Peyer's patch (tissue), 4 donors: ENCODE results near the gene OSBPL3. TPM values are rescaled to one million over a fixed set of nuclear protein-coding genes. Genes with fewer than 3 reads are reported as not detected.
"Not testable (repeated sequence)": the region's sequence is repeated elsewhere in the genome, so short reads cannot be mapped to it uniquely, and the experiment has no call there.

Experiments
- DNase-seq, 3 donors: peaks; one replicate each; pipeline ENCODE4 v3.0.0-alpha.2; 2017 to 2019
- H3K27ac ChIP-seq, 4 donors: fragments of 200-600 bp; sonication (generic); one replicate each; pipeline ENCODE4 v1.5.1; 2016 to 2019
- H3K27me3 ChIP-seq, 2 donors: fragments of 200-600 bp; sonication (generic); one replicate each; pipeline ENCODE4 v1.5.1; 2019
- H3K36me3 ChIP-seq, 3 donors: fragments of 200-600 bp; sonication (generic); one replicate each; pipeline ENCODE4 v1.5.1; 2016 to 2019
- H3K4me1 ChIP-seq, 4 donors: fragments of 200-600 bp; sonication (generic); one replicate each; pipeline ENCODE4 v1.5.1; 2016 to 2019
- H3K4me3 ChIP-seq, 4 donors: fragments of 200-600 bp; sonication (generic); 1 replicate in 3 of 4; 2 replicates in 1 of 4; pipeline ENCODE4 v1.5.1; 2016 to 2019; ENCODE audit warnings: mild to moderate bottlenecking in 1 of 4
- H3K9me3 ChIP-seq, 4 donors: fragments of 200-600 bp; sonication (generic); one replicate each; pipeline ENCODE4 v1.5.1; 2016 to 2019; ENCODE audit warnings: mild to moderate bottlenecking in 1 of 4
- POLR2A ChIP-seq, 2 donors: fragments of 450-650 bp; IDR thresholded peaks; one replicate each; pipeline ENCODE4 v1.5.1; 2017; ENCODE audit warnings: antibody characterized with exemption in 2 of 2, mild to moderate bottlenecking in 2 of 2, moderate library complexity in 2 of 2
- total RNA-seq, 4 donors: library from RNA; depleted of rRNA; stranded (reverse); fragments of >200 nt; gene quantifications; one replicate each; pipeline ENCODE4 v1.1.0, GENCODE V29; 2016
- TF ChIP-seq, protein P1 (sequence below), 6 experiments: fragments of 450-650 bp in 4 of 6; fragments of 200-600 bp in 2 of 6; sonication (generic) in 1 of 6; IDR thresholded peaks; one replicate each; pipeline ENCODE4 v1.5.1; 2017 to 2019; ENCODE audit warnings: antibody characterized with exemption in 6 of 6, mild to moderate bottlenecking in 3 of 6, moderate library complexity in 1 of 6

Gene OSBPL3
- total RNA-seq, 4 donors from 2014 or later = 20.1 to 67.7 (median 22.2) TPM

DNA sequence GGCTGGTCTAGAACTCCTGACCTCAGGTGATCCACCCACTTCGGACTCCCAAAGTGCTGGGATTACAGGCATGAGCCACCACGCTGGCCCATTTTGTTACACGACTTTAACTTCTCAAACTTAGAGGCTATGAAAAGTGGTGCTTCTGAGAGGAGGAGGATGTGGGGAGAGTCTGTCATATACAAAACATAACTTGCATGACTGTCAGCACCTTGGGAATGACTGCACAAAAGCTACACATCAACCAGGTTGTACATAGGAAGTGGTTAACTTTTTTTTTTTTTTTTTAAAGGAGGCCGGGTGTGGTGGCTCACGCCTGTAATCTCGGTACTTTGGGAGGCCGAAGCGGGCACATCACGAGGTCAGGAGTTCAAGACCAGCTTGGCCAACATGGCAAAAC, 179.3 kb downstream of the OSBPL3 start:
- H3K4me3 ChIP-seq = no peak overlapping the region
- H3K4me1 ChIP-seq = no peaks in the 10 kb centered on the region
- peaks cover 0 to 7% (median 0%) of the 10 kb centered on the region in 3 donors for H3K36me3 ChIP-seq
- no peaks in the 10 kb centered on the region for H3K27me3 ChIP-seq
- DNase-seq = no peak
- no peak overlapping the region for H3K27ac ChIP-seq
- TF ChIP-seq, protein P1, sequence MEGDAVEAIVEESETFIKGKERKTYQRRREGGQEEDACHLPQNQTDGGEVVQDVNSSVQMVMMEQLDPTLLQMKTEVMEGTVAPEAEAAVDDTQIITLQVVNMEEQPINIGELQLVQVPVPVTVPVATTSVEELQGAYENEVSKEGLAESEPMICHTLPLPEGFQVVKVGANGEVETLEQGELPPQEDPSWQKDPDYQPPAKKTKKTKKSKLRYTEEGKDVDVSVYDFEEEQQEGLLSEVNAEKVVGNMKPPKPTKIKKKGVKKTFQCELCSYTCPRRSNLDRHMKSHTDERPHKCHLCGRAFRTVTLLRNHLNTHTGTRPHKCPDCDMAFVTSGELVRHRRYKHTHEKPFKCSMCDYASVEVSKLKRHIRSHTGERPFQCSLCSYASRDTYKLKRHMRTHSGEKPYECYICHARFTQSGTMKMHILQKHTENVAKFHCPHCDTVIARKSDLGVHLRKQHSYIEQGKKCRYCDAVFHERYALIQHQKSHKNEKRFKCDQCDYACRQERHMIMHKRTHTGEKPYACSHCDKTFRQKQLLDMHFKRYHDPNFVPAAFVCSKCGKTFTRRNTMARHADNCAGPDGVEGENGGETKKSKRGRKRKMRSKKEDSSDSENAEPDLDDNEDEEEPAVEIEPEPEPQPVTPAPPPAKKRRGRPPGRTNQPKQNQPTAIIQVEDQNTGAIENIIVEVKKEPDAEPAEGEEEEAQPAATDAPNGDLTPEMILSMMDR (IDR thresholded peaks at IDR 0.05) = no peak
- no peak for TF ChIP-seq POLR2A (IDR thresholded peaks at IDR 0.05)
- H3K9me3 ChIP-seq = no peaks in the 10 kb centered on the region

DNA sequence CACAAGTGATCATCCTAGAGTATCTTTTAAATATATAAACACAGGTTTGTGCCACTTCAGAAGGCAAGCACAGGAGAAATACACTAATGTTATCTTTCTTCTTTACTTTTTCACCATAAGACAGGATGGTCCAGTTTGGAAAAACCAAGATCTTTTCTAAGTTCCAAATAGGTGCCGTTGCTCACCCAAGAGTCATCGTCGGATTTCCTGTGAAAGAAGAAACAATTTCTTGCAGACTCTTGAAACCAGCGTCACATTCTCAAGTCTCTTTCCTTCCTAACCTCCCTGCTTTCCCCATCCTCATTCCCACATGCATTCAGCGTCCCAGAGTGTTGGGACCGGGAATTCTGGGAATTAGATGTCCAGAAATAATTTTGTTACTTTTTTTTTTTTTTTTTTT, 179.9 kb downstream of the OSBPL3 start:
- peaks cover 0 to 7% (median 0%) of the 10 kb centered on the region in 3 donors for H3K36me3 ChIP-seq
- no peak for DNase-seq
- TF ChIP-seq, protein P1 (IDR thresholded peaks at IDR 0.05) = no peak
- TF ChIP-seq POLR2A (IDR thresholded peaks at IDR 0.05) = no peak
- no peaks in the 10 kb centered on the region for H3K4me1 ChIP-seq
- no peaks in the 10 kb centered on the region for H3K9me3 ChIP-seq
- H3K27me3 ChIP-seq = no peaks in the 10 kb centered on the region
- H3K27ac ChIP-seq = no peak overlapping the region
- H3K4me3 ChIP-seq = no peak overlapping the region

DNA sequence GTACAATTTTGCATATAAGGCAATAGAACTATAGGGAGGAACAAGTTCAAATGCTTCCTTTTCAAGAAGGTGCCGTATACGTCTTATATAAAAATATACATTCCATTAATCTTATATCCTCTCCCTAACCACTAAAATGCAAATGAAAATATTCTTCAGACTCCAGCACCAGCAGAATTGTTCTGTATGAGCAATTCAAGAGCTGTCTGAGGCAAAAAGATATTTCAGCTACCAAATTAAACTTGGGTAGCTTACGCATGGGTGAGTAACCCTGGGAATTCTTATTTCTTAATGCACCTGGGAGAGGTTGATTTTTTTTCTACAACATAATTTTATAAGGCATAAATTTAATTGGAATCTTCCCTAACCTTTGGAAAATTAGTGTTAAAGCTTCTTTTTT, 180.5 kb downstream of the OSBPL3 start:
- no peaks in the 10 kb centered on the region for H3K4me1 ChIP-seq
- H3K9me3 ChIP-seq = no peaks in the 10 kb centered on the region
- no peak overlapping the region for H3K27ac ChIP-seq
- no peak for DNase-seq
- H3K36me3 ChIP-seq = peaks cover 0 to 7% (median 0%) of the 10 kb centered on the region in 3 donors
- no peak overlapping the region for H3K4me3 ChIP-seq
- no peaks in the 10 kb centered on the region for H3K27me3 ChIP-seq
- TF ChIP-seq POLR2A (IDR thresholded peaks at IDR 0.05) = no peak
- TF ChIP-seq, protein P1 (IDR thresholded peaks at IDR 0.05) = no peak

DNA sequence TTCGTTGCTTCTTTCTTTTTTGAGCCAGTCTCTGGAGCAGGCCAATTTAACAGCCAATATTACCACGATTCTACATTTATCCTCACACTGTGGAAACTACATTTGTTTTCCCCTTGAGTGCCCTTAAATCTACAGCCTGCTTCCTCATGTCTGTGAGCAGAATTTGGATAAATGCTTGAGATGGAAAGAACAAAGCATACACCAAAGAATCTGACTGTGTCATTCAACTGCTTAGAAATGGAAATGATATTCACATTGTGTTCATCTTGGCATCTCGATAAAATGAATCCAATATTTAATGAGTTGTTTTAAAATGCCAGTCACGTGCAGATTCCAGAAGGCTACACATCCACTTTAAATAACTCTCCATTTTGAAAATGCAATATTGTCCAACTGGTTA, 181.7 kb downstream of the OSBPL3 start:
- Histone ChIP-seq H3K4me3 (no peak overlapping the region), H3K4me1 (no peaks in the 10 kb centered on the region), H3K27ac (no peak overlapping the region), H3K9me3 (no peaks in the 10 kb centered on the region), H3K36me3 (no peaks in the 10 kb centered on the region), H3K27me3 (no peaks in the 10 kb centered on the region)
- TF ChIP-seq POLR2A (IDR thresholded peaks at IDR 0.05) = no peak
- TF ChIP-seq, protein P1 (IDR thresholded peaks at IDR 0.05) = no peak
- DNase-seq = no peak

DNA sequence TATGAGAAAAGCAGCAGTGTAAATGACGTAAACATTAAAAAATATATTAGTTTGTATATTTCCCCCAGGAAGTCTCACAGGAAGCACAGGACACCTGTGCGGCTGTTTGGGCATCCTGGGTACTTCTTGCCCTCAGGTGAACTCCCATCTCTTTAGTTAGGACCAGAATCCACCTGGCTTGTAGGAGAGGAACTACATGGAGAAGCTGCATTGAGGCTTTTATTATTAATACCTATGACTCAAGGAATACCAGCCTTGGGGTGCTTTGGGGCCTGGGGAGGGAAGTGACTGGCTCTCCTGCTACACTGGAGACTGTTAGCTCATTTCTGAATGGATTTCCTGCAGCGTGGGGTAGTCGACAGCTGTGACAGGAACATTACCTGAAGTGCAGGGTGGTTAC, 182.7 kb downstream of the OSBPL3 start:
- DNase-seq = no peak
- TF ChIP-seq, protein P1 (IDR thresholded peaks at IDR 0.05) = no peak
- no peak for TF ChIP-seq POLR2A (IDR thresholded peaks at IDR 0.05)

DNA sequence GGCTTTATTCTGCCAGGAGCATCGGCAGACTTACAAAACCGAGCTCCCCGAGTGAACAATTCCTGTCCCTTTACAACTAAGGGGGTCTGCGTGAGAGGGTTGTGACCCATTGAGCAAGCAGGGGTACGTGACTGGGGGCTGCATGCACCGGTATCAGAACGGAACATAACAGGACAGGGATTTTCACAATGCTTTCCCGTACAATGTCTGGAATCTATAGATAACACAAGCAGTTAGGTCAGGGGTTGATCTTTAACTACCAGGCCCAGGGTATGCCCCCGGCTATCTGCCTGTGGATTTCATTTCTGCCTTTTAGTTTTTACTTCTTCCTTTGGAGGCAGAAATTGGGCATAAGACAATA, 184.6 kb downstream of the OSBPL3 start:
- Histone ChIP-seq H3K27me3 (no peaks in the 10 kb centered on the region), H3K4me3 (no peak overlapping the region), H3K27ac (no peak overlapping the region), H3K36me3 (no peaks in the 10 kb centered on the region), H3K9me3 (no peaks in the 10 kb centered on the region), H3K4me1 (no peaks in the 10 kb centered on the region)
- TF ChIP-seq POLR2A (IDR thresholded peaks at IDR 0.05) = no peak
- TF ChIP-seq, protein P1 (IDR thresholded peaks at IDR 0.05) = no peak
- no peak for DNase-seq

More for the DNA sequence above, 182.7 kb downstream of the OSBPL3 start:
- Histone ChIP-seq H3K36me3 (no peaks in the 10 kb centered on the region), H3K9me3 (no peaks in the 10 kb centered on the region), H3K4me3 (no peak overlapping the region), H3K27me3 (no peaks in the 10 kb centered on the region), H3K4me1 (no peaks in the 10 kb centered on the region), H3K27ac (no peak overlapping the region)

DNA sequence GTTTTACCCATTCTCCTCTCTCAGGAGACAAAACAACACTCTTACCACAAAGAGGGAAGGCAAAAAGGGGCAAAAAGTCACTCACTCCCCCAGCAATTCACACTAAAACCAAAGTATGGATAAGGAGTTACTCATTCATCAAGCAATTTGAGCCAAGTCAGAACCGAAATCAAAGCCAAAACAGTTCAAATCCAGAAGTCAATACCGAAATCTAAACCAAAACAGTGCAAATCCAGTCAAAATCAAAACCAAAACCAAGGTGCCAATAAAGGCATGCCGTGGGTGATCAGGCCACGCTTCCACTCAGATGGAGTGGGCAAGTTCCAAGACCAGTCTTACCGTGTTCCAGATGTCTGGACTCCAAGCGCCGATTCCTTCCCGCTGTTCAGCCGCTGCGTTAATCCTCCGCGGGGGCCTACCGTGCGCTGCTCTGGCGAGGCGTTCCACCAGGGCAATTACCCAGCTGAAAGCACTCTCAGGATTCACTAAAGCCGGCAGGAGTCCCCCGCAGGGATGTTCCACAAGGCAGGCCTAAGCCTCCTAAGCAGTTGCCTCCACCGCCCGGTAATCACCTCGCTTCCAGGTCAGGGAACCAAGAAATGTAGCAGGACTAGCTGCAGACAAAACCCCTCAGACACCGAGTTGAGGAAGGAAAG, 185.1 kb downstream of the OSBPL3 start:
- not testable (repeated sequence) for H3K27me3 ChIP-seq, H3K4me3 ChIP-seq, H3K9me3 ChIP-seq, H3K4me1 ChIP-seq, DNase-seq, H3K27ac ChIP-seq, H3K36me3 ChIP-seq
